Measurements from ENCODE around the gene PDCD1.

- TF ChIP-seq LEF1 (IDR thresholded peaks at IDR 0.05; ENCODE audit: borderline replicate concordance) (no peak), NFRKB (IDR thresholded peaks at IDR 0.05) (no peak), BHLHE40 (IDR thresholded peaks at IDR 0.05; ENCODE audit: borderline replicate concordance) (no peak), ZNF384 (IDR thresholded peaks at IDR 0.05) (no peak), TARDBP (IDR thresholded peaks at IDR 0.05) (no peak), ELF4 (IDR thresholded peaks at IDR 0.05) (no peak), FOXM1 (IDR thresholded peaks at IDR 0.05; ENCODE audit: borderline replicate concordance) (no peak), SUZ12 (IDR thresholded peaks at IDR 0.05) (no peak), FOXA1 (IDR thresholded peaks at IDR 0.05) (no peak), SP1 (IDR thresholded peaks at IDR 0.05) (no peak), PKNOX1 (IDR thresholded peaks at IDR 0.05) (no peak), CTBP1 (IDR thresholded peaks at IDR 0.05; ENCODE audit: borderline replicate concordance) (no peak), ARNT (IDR thresholded peaks at IDR 0.05) (no peak)
Measured at GRCh38 chr2:241848761-241849615, 9.7 kb downstream of the PDCD1 start.

Data from HEK293T (cell line).